Stomach (tissue), 9 donors: Measurements from ENCODE around the gene ZBTB14. TPM values are rescaled to one million over a fixed set of nuclear protein-coding genes. Genes with fewer than 3 reads are reported as not detected.

Experiments used
- DNase-seq, 2 donors: peaks; one replicate each; pipeline versions ENCODE4 v3.0.0 to v3.0.0-alpha.2; 2013 to 2019
- H3K27ac ChIP-seq, 5 donors: fragments of 200-600 bp in 4 of 5; sonication (generic) in 4 of 5; one replicate each; pipeline ENCODE4 v1.5.1; 2013 to 2019; ENCODE audit warnings: mild to moderate bottlenecking in 1 of 5, moderate library complexity in 1 of 5
- H3K27me3 ChIP-seq, 3 donors: fragments of 200-600 bp; sonication (generic); one replicate each; pipeline ENCODE4 v1.5.1; 2017 to 2019; ENCODE audit warnings: mixed run types in 1 of 3
- H3K36me3 ChIP-seq, 4 donors: fragments of 200-600 bp; sonication (generic); 1 replicate in 3 of 4; 2 replicates in 1 of 4; pipeline ENCODE4 v1.5.1; 2016 to 2019
- H3K4me1 ChIP-seq, 4 donors: fragments of 200-600 bp; sonication (generic); one replicate each; pipeline ENCODE4 v1.5.1; 2016 to 2019
- H3K4me3 ChIP-seq, 4 donors: fragments of 200-600 bp; sonication (generic) in 3 of 4; one replicate each; pipeline ENCODE4 v1.5.1; 2016 to 2019; ENCODE audit warnings: mild to moderate bottlenecking in 1 of 4
- H3K9me3 ChIP-seq, 4 donors: fragments of 200-600 bp; sonication (generic); one replicate each; pipeline ENCODE4 v1.5.1; 2016 to 2019
- CTCF ChIP-seq, 7 experiments: fragments of 450-650 bp in 4 of 7; fragments of 200-600 bp in 3 of 7; sonication (generic) in 3 of 7; IDR thresholded peaks; one replicate each; pipeline ENCODE4 v1.5.1; 2016 to 2019; ENCODE audit warnings: antibody characterized with exemption in 7 of 7, control low read depth in 2 of 7, mild to moderate bottlenecking in 1 of 7
- EP300 ChIP-seq: sonication (generic); formaldehyde crosslinking; IDR thresholded peaks from one replicate; pipeline ENCODE4 v1.6.1; 2017; ENCODE audit warnings: antibody characterized with exemption
- POLR2A ChIP-seq, 4 donors: fragments of 450-650 bp; IDR thresholded peaks; one replicate each; pipeline ENCODE4 v1.6.1; 2016; ENCODE audit warnings: antibody characterized with exemption in 4 of 4, control low read depth in 2 of 4, mild to moderate bottlenecking in 1 of 4, moderate library complexity in 1 of 4
- POLR2AphosphoS5 ChIP-seq, 3 donors: sonication (generic); formaldehyde crosslinking; IDR thresholded peaks; one replicate each; pipeline ENCODE4 v1.6.1; 2016; ENCODE audit warnings: antibody characterized with exemption in 3 of 3
- WGBS, 5 donors: extraction: QIAGEN DNeasy Blood & Tissue Kit in 3 of 5; methylation state at CpG; one replicate each; pipeline versions ENCODE4 v1.1.5 to v1.1.7; 2013 to 2018; 5-methylcytosine and 5-hydroxymethylcytosine counted together
- intact Hi-C: fragments of 100-400 bp; cut with DNase I; formaldehyde crosslinking; loops from one replicate; pipeline ENCODE4 v1.15.1; 2023; ENCODE audit warnings: low total_unique reads
- polyA plus RNA-seq, 3 donors: library from polyadenylated mRNA; stranded (reverse); fragments of 200-250 nt; gene quantifications; one replicate each; pipeline ENCODE4 v1.2.3, GENCODE V29; 2013
- total RNA-seq, 5 donors: library from RNA; depleted of rRNA; stranded (reverse); fragments of >200 nt; gene quantifications; one replicate each; pipeline versions ENCODE4 v1.1.0 to v1.2.3, GENCODE V29; 2014 to 2016
- donor health status: healthy with polysubstance abuse.
- donor health status: Bipolar disorder and iron deficiency.
- donor health status: healthy.

The ZBTB14 gene
- total and polyA plus RNA-seq, 8 donors: 3.8 to 14.9 (median 6.3) TPM

GRCh38 chr18:5302606-5303005 lies 7.1 kb upstream of the ZBTB14 start:
- TF ChIP-seq EP300 (no peak), CTCF (IDR thresholded peaks at IDR 0.05) (no peak), POLR2AphosphoS5 (IDR thresholded peaks at IDR 0.05) (no peak), POLR2A (IDR thresholded peaks at IDR 0.05) (no peak)
- H3K27ac ChIP-seq: no peak overlapping the region
- H3K27me3 ChIP-seq: peaks cover 0 to 16% (median 0%) of the 10 kb centered on the region in 3 donors
- intact Hi-C loops: no loop called here
- no peaks in the 10 kb centered on the region for H3K36me3 ChIP-seq
- no peaks in the 10 kb centered on the region for H3K9me3 ChIP-seq
- no peak for DNase-seq
- H3K4me3 ChIP-seq: no peak overlapping the region
- WGBS, 5 donors: 72 to 86% (median 77%) methylated on average over 4 of the region's 4 CpGs
- H3K4me1 ChIP-seq: peaks cover 0 to under 1% (median 0%) of the 10 kb centered on the region in 4 donors

- intact Hi-C loops: no loop called here
Observed at GRCh38 chr18:5300476-5301010, 5.0 kb upstream of the ZBTB14 start.

GRCh38 chr18:5298156-5298852 lies 2.8 kb upstream of the ZBTB14 start:
- TF ChIP-seq EP300 (no peak), POLR2AphosphoS5 (IDR thresholded peaks at IDR 0.05) (no peak), CTCF (IDR thresholded peaks at IDR 0.05) (no peak), POLR2A (IDR thresholded peaks at IDR 0.05) (no peak)
- intact Hi-C loops: no loop called here

More at GRCh38 chr18:5300476-5301010, 5.0 kb upstream of the ZBTB14 start:
- no peaks in the 10 kb centered on the region for H3K36me3 ChIP-seq
- H3K27me3 ChIP-seq: peaks cover 0 to 16% (median 0%) of the 10 kb centered on the region in 3 donors
- H3K27ac ChIP-seq: no peak overlapping the region
- H3K9me3 ChIP-seq: no peaks in the 10 kb centered on the region
- WGBS, 5 donors: 70 to 77% (median 73%) methylated on average over 4 of the region's 4 CpGs
- H3K4me1 ChIP-seq: peaks cover 0 to 9% (median 6%) of the 10 kb centered on the region in 4 donors
- H3K4me3 ChIP-seq: no peak overlapping the region
- TF ChIP-seq EP300: no peak
- TF ChIP-seq POLR2AphosphoS5 (IDR thresholded peaks at IDR 0.05): no peak
- TF ChIP-seq POLR2A (IDR thresholded peaks at IDR 0.05): no peak
- TF ChIP-seq CTCF (IDR thresholded peaks at IDR 0.05): no peak
- DNase-seq: no peak

GRCh38 chr18:5297597-5297996 lies 2.1 kb upstream of the ZBTB14 start:
- H3K27ac ChIP-seq: peak overlapping the region in 3 of 5 donors; percentile 98 to 100 (median 98)
- TF ChIP-seq POLR2A (IDR thresholded peaks at IDR 0.05): no peak
- no peak for TF ChIP-seq CTCF (IDR thresholded peaks at IDR 0.05)
- no peak for TF ChIP-seq POLR2AphosphoS5 (IDR thresholded peaks at IDR 0.05)
- TF ChIP-seq EP300: no peak
- intact Hi-C loops: no loop called here

More at GRCh38 chr18:5298156-5298852, 2.8 kb upstream of the ZBTB14 start:
- no peaks in the 10 kb centered on the region for H3K36me3 ChIP-seq
- DNase-seq: no peak
- H3K9me3 ChIP-seq: no peaks in the 10 kb centered on the region
- peaks cover 0 to 6% (median 0%) of the 10 kb centered on the region in 3 donors for H3K27me3 ChIP-seq
- H3K4me1 ChIP-seq: peaks cover 0 to 22% (median 17%) of the 10 kb centered on the region in 4 donors
- H3K27ac ChIP-seq: no peak overlapping the region
- WGBS, 5 donors: 83 to 90% (median 85%) methylated on average over 16 of the region's 16 CpGs
- H3K4me3 ChIP-seq: no peak overlapping the region

More at GRCh38 chr18:5297597-5297996, 2.1 kb upstream of the ZBTB14 start:
- peaks cover 0 to 26% (median 19%) of the 10 kb centered on the region in 4 donors for H3K4me1 ChIP-seq
- peaks cover 0 to under 1% (median 0%) of the 10 kb centered on the region in 3 donors for H3K27me3 ChIP-seq
- WGBS, 5 donors: 91 to 98% (median 95%) methylated on average over 12 of the region's 12 CpGs
- peaks cover 0 to 2% (median 0%) of the 10 kb centered on the region in 4 donors for H3K36me3 ChIP-seq
- H3K9me3 ChIP-seq: no peaks in the 10 kb centered on the region
- H3K4me3 ChIP-seq: peak overlapping the region in 1 of 4 donors; percentile 95
- DNase-seq: no peak
